Endodermal cell (in vitro differentiated cells): Measurements from ENCODE around the gene VWCE. TPM values are rescaled to one million over a fixed set of nuclear protein-coding genes. Genes with fewer than 3 reads are reported as not detected.

Experiments used
- DNase-seq: peaks from one replicate; pipeline ENCODE4 v3.0.0-alpha.2; 2017
- H3K27ac ChIP-seq: 2 replicates; pipeline ENCODE4 v1.5.1; 2013; ENCODE audit warnings: mild to moderate bottlenecking, low read depth, low read length, moderate library complexity
- H3K27me3 ChIP-seq: 2 replicates; pipeline ENCODE4 v1.6.1; 2013; ENCODE audit warnings: mild to moderate bottlenecking, low read length, moderate library complexity; ENCODE audit not compliant: insufficient read depth, control insufficient read depth, poor library complexity, severe bottlenecking
- H3K36me3 ChIP-seq: 2 replicates; pipeline ENCODE4 v1.7.0; 2013; ENCODE audit warnings: mild to moderate bottlenecking, low read length, moderate library complexity; ENCODE audit not compliant: control insufficient read depth, insufficient read depth
- H3K4me1 ChIP-seq: one replicate; pipeline ENCODE4 v1.7.0; 2013; ENCODE audit warnings: low read length; ENCODE audit not compliant: control insufficient read depth, insufficient read depth
- H3K4me3 ChIP-seq: 2 replicates; pipeline ENCODE4 v1.5.1; 2013; ENCODE audit warnings: mild to moderate bottlenecking, low read length, moderate library complexity
- H3K9ac ChIP-seq: 2 replicates; pipeline ENCODE4 v1.6.1; 2013; ENCODE audit warnings: mild to moderate bottlenecking, low read length, moderate library complexity; ENCODE audit not compliant: poor library complexity, severe bottlenecking; ENCODE audit errors: extremely low read depth
- H3K9me3 ChIP-seq: 2 replicates; pipeline ENCODE4 v1.6.1; 2013; ENCODE audit warnings: mild to moderate bottlenecking, low read length, moderate library complexity; ENCODE audit not compliant: control insufficient read depth
- H3K27ac Mint-ChIP-seq: 2 replicates; pipeline ENCODE4 v1.8.0; 2020; ENCODE audit warnings: mixed read lengths
- H3K27me3 Mint-ChIP-seq: 2 replicates; pipeline ENCODE4 v1.8.0; 2021; ENCODE audit warnings: mild to moderate bottlenecking, mixed read lengths; ENCODE audit not compliant: insufficient read depth
- H3K36me3 Mint-ChIP-seq: 2 replicates; pipeline ENCODE4 v1.8.0; 2020; ENCODE audit warnings: low read depth, mixed read lengths
- H3K4me1 Mint-ChIP-seq: 2 replicates; pipeline ENCODE4 v1.8.0; 2020; ENCODE audit warnings: mixed read lengths
- H3K4me3 Mint-ChIP-seq: 2 replicates; pipeline ENCODE4 v1.8.0; 2020; ENCODE audit warnings: mild to moderate bottlenecking, moderate library complexity, mixed read lengths
- H3K9me3 Mint-ChIP-seq: 2 replicates; pipeline ENCODE4 v1.8.0; 2020; ENCODE audit warnings: mild to moderate bottlenecking, mixed read lengths
- CTCF ChIP-seq: fragments of 200-600 bp; sonication (generic); conservative IDR thresholded peaks from 2 replicates; pipeline ENCODE4 v1.5.0; 2021; ENCODE audit warnings: antibody characterized with exemption, mild to moderate bottlenecking
- WGBS, 2 experiments: methylation state at CpG; one replicate each; pipeline versions ENCODE4 v1.1.5 to v1.1.7; 2013; ENCODE audit warnings: missing lambda C conversion rate in 2 of 2, mixed read lengths in 1 of 2; ENCODE audit not compliant: insufficient coverage in 1 of 2, insufficient read length in 1 of 2; 5-methylcytosine and 5-hydroxymethylcytosine counted together
- total RNA-seq, 2 donors: library from RNA; stranded (reverse); fragmentation: NEBNext Ultra II Directional in 1 of 2; extraction: Animal tissue kit (Norgen Biotek cat#: 25700) in 1 of 2; gene quantifications; 2 replicates in 1 of 2; 3 replicates in 1 of 2; pipeline ENCODE4 v1.2.1, GENCODE V29; 2021

The VWCE gene
- total RNA-seq, 2 donors from 2014 or later: 7.2 to 13.3 TPM

- no peak for DNase-seq
- H3K27ac ChIP-seq: no peak overlapping the region
- peaks cover 55% of the 10 kb centered on the region for H3K36me3 Mint-ChIP-seq
- H3K27me3 ChIP-seq: no peaks in the 10 kb centered on the region
- no peaks in the 10 kb centered on the region for H3K9me3 ChIP-seq
- peaks cover 94% of the 10 kb centered on the region for H3K36me3 ChIP-seq
- no peak overlapping the region for H3K4me3 ChIP-seq
- TF ChIP-seq CTCF: no peak
- H3K27me3 Mint-ChIP-seq: no peaks in the 10 kb centered on the region
- no peak overlapping the region for H3K4me3 Mint-ChIP-seq
- no peaks in the 10 kb centered on the region for H3K4me1 ChIP-seq
- H3K9ac ChIP-seq: no peak overlapping the region
- no peaks in the 10 kb centered on the region for H3K9me3 Mint-ChIP-seq
- WGBS, 2 experiments: 97 to 100% methylated on average over 6 to 9 of the region's 9 CpGs
- H3K4me1 Mint-ChIP-seq: no peaks in the 10 kb centered on the region
- H3K27ac Mint-ChIP-seq: no peak overlapping the region
These were observed 8.6 kb upstream of the VWCE start for GRCh38 chr11:61303725-61304124.

GRCh38 chr11:61302550-61302949 is 7.4 kb upstream of the VWCE start:
- WGBS, 2 experiments: 94 to 97% methylated on average over 11 to 13 of the region's 13 CpGs
- no peaks in the 10 kb centered on the region for H3K27me3 ChIP-seq
- Mint-ChIP-seq H3K27ac (no peak overlapping the region), H3K36me3 (peaks cover 63% of the 10 kb centered on the region), H3K9me3 (no peaks in the 10 kb centered on the region), H3K27me3 (no peaks in the 10 kb centered on the region), H3K4me3 (no peak overlapping the region), H3K4me1 (no peaks in the 10 kb centered on the region)
- H3K9me3 ChIP-seq: no peaks in the 10 kb centered on the region
- no peaks in the 10 kb centered on the region for H3K4me1 ChIP-seq
- no peak for TF ChIP-seq CTCF
- DNase-seq: no peak
- no peak overlapping the region for H3K4me3 ChIP-seq
- no peak overlapping the region for H3K9ac ChIP-seq
- H3K36me3 ChIP-seq: peaks cover 94% of the 10 kb centered on the region
- H3K27ac ChIP-seq: no peak overlapping the region

GRCh38 chr11:61298663-61299244 is 3.6 kb upstream of the VWCE start:
- TF ChIP-seq CTCF: no peak

More at GRCh38 chr11:61298663-61299244, 3.6 kb upstream of the VWCE start:
- Mint-ChIP-seq H3K36me3 (peaks cover 56% of the 10 kb centered on the region), H3K4me1 (peaks cover 2% of the 10 kb centered on the region), H3K4me3 (no peak overlapping the region), H3K27ac (no peak overlapping the region), H3K27me3 (peaks cover 9% of the 10 kb centered on the region), H3K9me3 (no peaks in the 10 kb centered on the region)
- H3K9ac ChIP-seq: no peak overlapping the region
- H3K36me3 ChIP-seq: peaks cover 65% of the 10 kb centered on the region
- 86 to 89% methylated on average over 4 of the region's 4 CpGs for WGBS, 2 experiments
- H3K9me3 ChIP-seq: no peaks in the 10 kb centered on the region
- H3K27ac ChIP-seq: peak overlapping the region; percentile 24
- DNase-seq: no peak
- peaks cover 8% of the 10 kb centered on the region for H3K27me3 ChIP-seq
- H3K4me1 ChIP-seq: no peaks in the 10 kb centered on the region
- no peak overlapping the region for H3K4me3 ChIP-seq
